NCI-H2029 (cell line): ENCODE measurements around the gene NEK2.
"Not testable (repeated sequence)": the region's sequence is repeated elsewhere in the genome, so short reads cannot be mapped to it uniquely, and the experiment has no call there.

Experiments
- DNase-seq: peaks from one replicate; lab custom pipeline; 2025; lab: John Stamatoyannopoulos, UW

The NEK2 gene

GRCh38 chr1:211695135-211695816 is 19.9 kb upstream of the NEK2 start:
- no peak for DNase-seq

GRCh38 chr1:211693911-211694310 is 18.5 kb upstream of the NEK2 start:
- DNase-seq: not testable (repeated sequence)

GRCh38 chr1:211688421-211688820 is 13.0 kb upstream of the NEK2 start:
- DNase-seq: no peak

- no peak for DNase-seq
These were observed 12.2 kb upstream of the NEK2 start for GRCh38 chr1:211687462-211688215.

GRCh38 chr1:211685823-211686222 is 10.4 kb upstream of the NEK2 start:
- no peak for DNase-seq

GRCh38 chr1:211684791-211685190 is 9.4 kb upstream of the NEK2 start:
- DNase-seq: no peak

GRCh38 chr1:211684331-211684730 is 8.9 kb upstream of the NEK2 start:
- DNase-seq: no peak

- DNase-seq: no peak
These were observed 8.2 kb upstream of the NEK2 start for GRCh38 chr1:211683396-211684297.

GRCh38 chr1:211682186-211682585 is 6.8 kb upstream of the NEK2 start:
- DNase-seq: not testable (repeated sequence)

- DNase-seq: peak; percentile 80
These were observed 5.4 kb upstream of the NEK2 start for GRCh38 chr1:211680752-211681327.

GRCh38 chr1:211677659-211678058 is 2.2 kb upstream of the NEK2 start:
- no peak for DNase-seq

- DNase-seq: no peak
These were observed 1.3 kb upstream of the NEK2 start for GRCh38 chr1:211676761-211677160.

- DNase-seq: no peak
These were observed 724 bp upstream of the NEK2 start for GRCh38 chr1:211676106-211676583.

- DNase-seq: no peak
These were observed 8.3 kb downstream of the NEK2 start for GRCh38 chr1:211667065-211667617.

GRCh38 chr1:211660718-211661222 is 14.7 kb downstream of the NEK2 start:
- DNase-seq: no peak

- no peak for DNase-seq
These were observed 18.7 kb downstream of the NEK2 start for GRCh38 chr1:211656728-211657127.

GRCh38 chr1:211654838-211655787 is 20.3 kb downstream of the NEK2 start:
- DNase-seq: peak; percentile 65

- DNase-seq: no peak
These were observed 21.4 kb downstream of the NEK2 start for GRCh38 chr1:211653959-211654496.

GRCh38 chr1:211653293-211653692 is 22.1 kb downstream of the NEK2 start:
- DNase-seq: no peak

GRCh38 chr1:211652371-211652770 is 23.1 kb downstream of the NEK2 start:
- no peak for DNase-seq
